NCI-H748 treated with DMSO at 0.1 percent for 48 hours (cell line): ENCODE results near the gene CRISPLD2.

Source experiments
- DNase-seq: peaks from one replicate; lab custom pipeline; 2025; lab: John Stamatoyannopoulos, UW

CRISPLD2 gene

DNA sequence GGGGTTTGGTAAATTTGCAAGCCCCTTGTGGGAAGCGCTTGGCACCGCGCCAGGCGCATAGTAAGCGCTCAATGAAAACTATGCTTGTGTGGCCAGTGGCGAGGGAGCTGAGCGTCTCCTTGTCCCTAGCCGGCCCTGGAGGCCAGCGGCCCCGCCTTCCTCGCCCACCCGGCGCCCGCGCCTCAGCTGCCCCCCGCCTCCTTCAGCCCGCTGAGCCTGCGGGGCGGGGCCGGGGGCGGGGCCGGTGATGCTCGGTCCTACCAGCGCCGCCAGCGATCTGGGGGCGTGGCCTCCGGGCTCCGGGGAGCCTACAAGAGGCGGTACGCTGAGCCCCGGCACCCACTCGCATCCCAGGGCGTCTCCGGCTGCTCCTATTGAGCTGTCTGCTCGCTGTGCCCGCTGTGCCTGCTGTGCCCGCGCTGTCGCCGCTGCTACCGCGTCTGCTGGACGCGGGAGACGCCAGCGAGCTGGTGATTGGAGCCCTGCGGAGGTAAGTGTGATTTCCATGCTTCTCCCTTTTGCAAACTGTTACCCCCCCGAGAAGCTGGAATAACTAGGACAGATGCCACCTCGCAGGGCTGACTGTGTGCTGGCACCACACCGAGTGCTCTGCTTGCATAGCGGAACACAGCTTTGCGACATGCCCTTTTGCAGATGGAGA is at the start of gene CRISPLD2:
TSS of gene CRISPLD2 (plus strand) at position 342 of the 661 bp plus-strand sequence. CDS start 18,511 bp downstream, outside the sequence.
- peak; percentile 56 for DNase-seq

DNA sequence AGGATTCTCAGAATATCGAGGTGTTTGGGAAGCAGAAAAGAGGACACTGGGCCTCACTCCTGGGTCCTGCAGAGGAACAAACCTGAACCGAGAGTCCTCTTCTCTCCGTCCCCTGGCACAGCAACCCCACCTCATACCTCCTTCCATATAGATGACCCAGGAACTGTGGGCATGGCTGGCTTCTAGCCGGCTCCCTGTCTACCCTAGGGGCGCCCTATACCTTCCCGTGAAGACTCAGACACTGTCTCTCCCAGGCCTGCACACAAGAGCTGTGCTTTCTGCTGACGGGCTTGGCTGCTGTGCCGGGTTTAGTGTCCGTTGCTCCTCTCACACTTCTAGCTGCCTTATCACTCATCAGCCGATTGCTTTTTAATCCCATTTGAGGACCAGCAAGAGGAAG is 46.5 kb upstream of the CRISPLD2 start:
- no peak for DNase-seq

DNA sequence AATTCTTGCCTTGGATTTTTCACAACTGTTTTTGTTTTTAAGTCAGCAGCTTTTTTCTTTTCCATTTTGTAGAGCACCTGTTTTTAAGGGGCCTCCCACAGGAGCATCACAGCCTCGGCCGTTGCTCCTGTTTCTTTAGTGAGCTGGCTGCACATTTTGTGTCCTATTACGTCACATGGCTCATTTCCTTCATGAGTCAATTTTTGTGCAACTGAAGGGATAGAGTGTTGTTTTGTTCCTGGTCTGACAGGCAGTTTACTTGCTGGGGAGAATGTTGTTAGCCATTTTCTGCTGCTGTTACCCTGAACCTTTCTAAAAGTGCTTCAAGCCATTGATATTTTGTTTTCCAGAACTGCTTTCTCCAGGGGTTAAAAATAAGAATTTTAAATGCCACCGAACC is 45.0 kb upstream of the CRISPLD2 start:
- DNase-seq, result no peak

DNA sequence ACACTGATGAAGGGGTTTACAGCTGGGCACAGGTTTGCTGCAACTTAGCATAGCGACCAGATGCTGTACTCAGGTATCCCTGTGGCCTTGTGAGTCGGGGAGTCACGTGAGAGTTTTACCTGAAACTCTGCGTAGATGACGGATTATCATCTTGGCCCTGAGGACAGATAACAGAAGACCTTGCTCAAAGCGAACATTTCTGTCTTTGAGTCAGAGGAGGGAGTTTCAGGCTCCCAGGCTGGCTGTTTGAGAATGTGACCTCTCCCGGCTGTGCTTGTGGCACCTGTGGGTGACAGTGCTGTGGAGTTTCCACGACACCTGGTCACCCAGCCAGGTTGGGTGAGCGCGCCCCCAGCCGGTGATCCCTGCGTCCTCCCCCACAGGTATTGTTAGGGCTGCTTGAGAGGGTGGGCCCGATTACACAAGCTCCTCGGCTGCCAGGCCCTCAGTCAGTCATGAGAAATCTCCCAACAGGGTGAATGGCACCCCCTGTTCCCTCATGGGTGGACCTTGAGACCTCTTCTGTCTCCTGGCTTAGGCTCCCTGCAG is 44.4 kb upstream of the CRISPLD2 start:
- no peak for DNase-seq

DNA sequence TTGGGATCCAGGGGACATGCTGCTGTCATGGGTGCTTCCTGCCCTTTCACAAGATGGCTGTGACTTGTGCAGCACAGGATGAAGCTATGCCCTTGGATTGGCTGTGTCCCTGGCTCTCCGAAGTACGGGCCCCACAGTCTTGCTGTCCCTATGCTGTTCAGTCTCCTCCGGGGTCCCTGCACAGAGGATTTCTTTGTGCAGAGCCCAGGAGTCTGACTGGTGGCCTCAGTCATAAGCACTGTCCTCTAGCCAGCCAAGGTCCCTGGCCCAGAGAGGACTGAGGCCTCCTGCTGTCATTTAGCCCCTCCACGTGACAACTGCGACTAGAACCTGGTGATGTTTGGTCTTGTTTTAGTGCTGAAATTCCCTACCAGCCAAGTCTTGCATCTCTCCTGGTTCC is 42.4 kb upstream of the CRISPLD2 start:
- no peak for DNase-seq

- DNase-seq, result no peak
These were observed 41.1 kb upstream of the CRISPLD2 start for GRCh38 chr16:84778720-84779119.

- DNase-seq, result no peak
These were observed 39.7 kb upstream of the CRISPLD2 start for GRCh38 chr16:84780063-84780462.

DNA sequence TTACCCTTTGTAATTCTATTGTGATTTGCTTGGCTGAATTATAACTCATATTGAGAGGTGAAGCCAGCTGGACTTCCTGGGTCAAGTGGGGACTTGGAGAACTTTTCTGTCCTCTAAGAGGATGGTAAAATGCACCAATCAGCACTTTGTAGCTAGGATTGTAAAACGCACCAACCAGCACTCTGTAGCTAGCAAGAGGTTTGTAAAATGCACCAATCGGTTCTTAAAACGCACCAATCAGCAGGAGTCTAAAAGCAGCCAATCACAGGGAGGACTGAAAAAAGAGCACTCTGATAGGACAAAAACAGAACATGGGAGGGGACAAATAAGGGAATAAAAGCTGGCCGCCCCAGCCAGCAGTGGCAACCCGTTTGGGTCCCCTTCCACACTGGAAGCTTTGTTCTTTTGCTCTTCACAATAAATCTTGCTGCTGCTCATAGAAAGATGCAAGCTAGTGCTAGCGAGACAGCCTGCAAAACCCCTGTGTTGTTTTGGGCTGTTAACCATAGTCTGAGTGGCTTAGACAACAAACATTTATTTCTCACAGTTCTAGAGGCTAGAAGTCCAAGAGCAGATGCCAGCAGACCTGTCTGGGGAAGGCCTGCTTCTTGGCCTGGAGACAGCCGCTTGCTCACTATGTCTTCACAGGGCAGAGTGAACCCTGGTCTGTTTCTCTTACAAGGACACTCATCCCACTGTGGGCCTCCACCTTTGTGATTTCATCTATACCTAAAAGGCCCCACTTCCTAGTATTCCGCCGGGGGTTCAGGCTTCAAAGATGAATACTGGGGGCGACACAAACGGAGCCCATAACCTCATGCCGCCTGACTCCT is 39.0 kb upstream of the CRISPLD2 start:
- DNase-seq, result no peak

DNA sequence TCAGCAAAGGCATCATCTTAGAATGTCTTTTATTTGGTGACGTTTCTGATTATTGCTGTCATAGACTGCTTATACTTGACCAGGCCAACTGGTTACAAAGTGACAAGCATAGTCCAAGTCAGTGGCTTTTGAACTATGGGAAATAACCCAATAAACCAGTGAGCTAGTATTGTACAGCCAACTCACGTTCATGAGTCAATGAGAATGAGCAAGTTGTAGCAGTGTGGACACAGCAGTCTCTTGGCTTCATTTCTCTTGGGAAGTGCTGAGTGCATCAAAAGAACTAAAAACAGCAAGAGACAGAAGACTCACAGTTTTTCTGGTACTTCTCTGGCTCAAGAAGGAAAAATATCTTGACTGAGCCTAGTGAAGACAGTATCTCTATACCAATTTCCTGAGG is 36.9 kb upstream of the CRISPLD2 start:
- DNase-seq, result no peak

DNA sequence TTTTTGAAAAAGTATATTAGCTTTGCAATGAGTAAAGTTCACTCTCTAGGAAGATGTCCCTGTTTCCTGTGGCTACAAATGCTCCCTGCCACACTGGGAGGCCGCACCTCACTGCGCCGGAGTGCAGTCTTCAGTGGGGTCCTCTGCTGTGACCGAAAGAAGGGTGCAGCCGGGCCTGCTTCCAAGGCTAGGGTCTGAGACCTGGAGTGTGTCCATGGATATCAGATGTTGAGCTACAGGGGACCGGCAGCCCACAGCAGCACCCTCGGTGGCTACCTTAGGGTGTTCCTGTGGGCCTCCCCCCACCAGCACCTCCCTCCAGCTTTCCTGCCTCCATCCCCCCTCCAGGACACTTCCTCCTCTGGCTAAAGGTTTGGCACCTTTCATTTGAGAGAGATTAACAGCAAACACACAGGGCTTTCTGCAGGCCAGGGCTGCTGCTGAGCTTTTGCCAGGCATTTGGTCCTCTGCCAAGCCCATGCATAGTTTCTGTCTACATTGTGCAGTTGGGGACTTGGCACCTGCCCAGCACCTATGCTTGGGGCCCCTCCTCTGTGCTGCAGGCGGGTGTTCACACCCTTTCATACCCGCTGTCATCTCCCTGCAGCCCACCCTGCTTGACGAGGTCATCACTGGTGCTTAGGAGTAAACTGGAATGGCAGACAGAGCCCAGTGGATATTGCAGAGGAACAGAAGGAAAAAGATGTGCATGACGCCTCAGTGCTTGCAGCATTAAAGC is 33.8 kb upstream of the CRISPLD2 start:
- DNase-seq, result peak; percentile 65

DNA sequence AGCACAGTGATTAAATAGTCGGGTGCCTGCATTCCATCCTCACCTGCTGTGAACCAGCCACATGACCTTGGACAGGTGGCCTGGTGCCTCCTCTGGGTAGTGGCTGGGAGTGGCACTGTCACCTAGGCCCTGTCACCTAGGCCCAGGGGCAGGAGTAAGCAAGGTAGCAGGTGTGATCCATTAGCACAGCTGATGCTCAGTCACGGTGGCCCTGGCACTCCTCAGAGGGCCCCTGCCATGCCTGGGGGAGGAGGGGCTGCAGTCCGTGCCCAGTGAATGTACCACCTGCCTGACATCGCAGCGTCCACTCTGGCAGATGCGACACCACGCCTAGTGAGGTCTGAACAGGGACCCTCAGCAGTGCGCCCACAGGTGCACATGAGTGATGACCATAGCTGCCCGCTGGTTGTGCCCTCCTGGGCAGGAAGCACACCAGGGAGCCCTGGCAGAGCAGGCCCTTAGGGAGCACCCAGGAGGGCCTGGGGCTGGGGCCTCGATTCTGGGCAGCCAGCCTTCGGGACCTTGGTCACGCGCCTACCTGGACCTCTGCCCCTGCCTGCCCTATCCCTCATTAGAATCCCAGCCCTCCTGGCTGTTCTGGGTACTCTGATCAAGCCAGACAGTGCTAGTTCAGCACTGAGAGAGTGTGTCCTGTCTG is 33.1 kb upstream of the CRISPLD2 start:
- DNase-seq, result peak; percentile 32

DNA sequence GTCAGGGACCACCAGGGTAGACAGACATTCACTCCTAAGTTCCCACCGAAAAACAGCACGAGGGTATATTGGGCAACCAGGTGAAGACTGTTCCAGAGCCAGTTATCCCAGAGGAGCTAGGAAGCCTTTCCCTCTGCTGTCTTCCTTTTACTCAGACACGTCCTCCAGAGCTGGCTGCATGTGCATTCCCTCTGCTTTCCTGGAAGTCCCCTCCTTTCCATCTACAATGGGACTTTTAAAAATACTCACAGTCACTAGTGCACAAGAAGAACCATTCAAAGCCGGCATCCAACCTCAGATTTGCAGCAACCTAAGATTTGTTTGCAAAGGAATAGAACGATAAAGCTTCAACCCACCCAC is 32.5 kb upstream of the CRISPLD2 start:
- DNase-seq, result no peak

GRCh38 chr16:84788920-84789391 is 30.8 kb upstream of the CRISPLD2 start:
- DNase-seq, result no peak

DNA sequence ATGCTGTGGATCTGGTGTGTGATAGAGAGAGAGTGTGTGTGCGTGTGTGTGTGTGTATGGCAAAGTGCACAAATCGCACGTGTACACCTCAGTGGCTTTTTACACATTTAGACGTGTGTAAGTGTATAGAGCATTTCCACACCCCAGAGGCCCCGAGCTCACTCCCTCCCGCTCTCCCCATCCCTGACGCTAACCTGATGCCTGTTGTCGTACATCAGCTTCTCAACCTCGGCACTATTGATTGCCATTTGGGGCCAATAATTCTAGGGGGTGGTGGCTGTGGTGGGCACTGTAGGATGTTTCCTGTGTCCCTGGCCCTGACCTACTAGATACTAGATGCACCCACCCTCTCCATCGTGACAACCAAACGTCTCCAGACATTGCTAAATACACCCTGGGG is 30.4 kb upstream of the CRISPLD2 start:
- no peak for DNase-seq

DNA sequence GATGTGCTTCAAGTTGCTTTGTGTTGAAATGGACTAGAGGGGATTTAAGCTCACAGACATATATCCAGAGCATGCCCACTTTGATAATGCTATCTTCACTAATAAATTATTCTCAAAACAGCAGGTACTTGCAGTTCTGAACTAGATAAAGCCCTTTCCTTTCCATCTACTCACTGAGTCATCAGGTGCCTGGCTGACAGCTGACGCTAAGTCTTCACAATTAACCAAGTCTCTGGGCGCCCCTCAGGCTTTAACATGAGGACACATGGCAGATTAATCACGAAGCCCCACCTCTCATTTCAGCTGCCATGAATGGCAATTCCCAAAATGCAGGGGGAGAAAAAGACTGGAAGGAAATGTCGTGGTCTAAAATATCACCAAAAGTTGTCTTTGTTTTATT is 29.5 kb upstream of the CRISPLD2 start:
- DNase-seq, result no peak

GRCh38 chr16:84791088-84791487 is 28.7 kb upstream of the CRISPLD2 start:
- DNase-seq, result no peak

GRCh38 chr16:84791501-84791900 is 28.3 kb upstream of the CRISPLD2 start:
- no peak for DNase-seq

GRCh38 chr16:84794186-84794585 is 25.6 kb upstream of the CRISPLD2 start:
- DNase-seq, result no peak

DNA sequence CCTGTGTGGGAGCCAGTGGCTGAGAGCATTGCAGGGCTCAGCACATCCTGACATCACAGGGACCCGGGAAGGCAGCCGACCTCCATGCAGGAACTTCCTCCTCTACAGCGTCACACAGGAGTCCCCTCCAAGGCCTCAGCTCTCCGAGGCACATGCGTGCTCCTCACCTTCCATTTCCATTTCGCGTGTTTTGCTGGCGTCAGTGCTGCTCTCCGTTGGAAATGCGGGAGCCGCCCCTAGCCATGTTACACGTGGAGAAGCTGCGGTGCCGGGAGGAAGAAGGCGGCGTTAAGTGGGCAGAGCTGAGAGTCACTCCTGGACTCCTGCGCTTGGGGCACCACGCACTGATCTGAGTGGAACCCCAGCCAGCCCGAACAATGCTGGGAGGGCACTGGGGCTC is 25.2 kb upstream of the CRISPLD2 start:
- DNase-seq, result no peak

DNA sequence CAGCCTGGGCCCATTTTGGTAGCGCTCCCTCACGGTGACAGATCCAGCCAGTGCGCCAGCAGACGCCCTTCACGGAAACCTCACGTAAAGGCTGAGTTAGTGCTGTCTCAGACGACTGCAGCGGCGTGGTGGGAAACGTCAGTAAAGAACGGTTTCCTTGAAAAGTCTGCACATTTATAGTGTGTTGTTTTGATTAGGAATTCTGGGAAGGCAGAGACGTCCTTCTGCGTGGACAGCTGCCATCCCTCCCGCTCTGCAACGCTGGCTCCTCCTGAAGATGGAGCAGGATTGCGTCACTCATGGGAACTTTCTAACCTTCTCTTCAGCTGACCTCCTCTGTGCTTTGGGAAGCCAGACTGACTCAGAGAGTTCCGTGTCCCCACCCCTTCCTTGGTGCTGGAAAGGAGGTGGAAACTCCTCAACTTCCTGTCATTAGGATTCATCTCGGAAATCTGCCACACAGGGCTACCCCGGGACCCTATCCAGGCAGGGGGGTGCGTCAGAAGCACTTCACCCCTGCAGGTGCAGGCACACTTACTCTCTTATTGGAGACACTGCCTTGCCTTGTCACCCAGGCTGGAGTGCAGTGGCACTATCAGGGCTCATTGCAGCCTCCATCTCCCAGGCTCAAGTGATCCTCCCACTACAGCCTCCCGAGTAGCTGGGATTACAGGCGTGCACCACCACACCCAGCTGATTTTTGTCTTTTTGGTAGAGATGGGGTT is 24.3 kb upstream of the CRISPLD2 start:
- no peak for DNase-seq
